Neuronal stem cell (in vitro differentiated cells): ENCODE measurements around the gene MSANTD2. TPM values are rescaled to one million over a fixed set of nuclear protein-coding genes. Genes with fewer than 3 reads are reported as not detected.

Experiments used
- DNase-seq: peaks from one replicate; pipeline ENCODE4 v3.0.0-alpha.2; 2013; ENCODE audit warnings: low spot score
- H2AFZ ChIP-seq: one replicate; pipeline ENCODE4 v1.6.1; 2013; ENCODE audit warnings: mild to moderate bottlenecking, low read length, inconsistent platforms
- H2AK5ac ChIP-seq: 2 replicates; pipeline ENCODE4 v1.6.1; 2013; ENCODE audit warnings: low read depth, mild to moderate bottlenecking, inconsistent platforms, low read length, moderate library complexity, mixed read lengths
- H2BK120ac ChIP-seq: 2 replicates; pipeline ENCODE4 v1.6.1; 2013; ENCODE audit warnings: low read depth, mild to moderate bottlenecking, inconsistent platforms, low read length, moderate library complexity, mixed read lengths
- H2BK12ac ChIP-seq: one replicate; pipeline ENCODE4 v1.6.1; 2013; ENCODE audit warnings: low read length, inconsistent platforms
- H2BK15ac ChIP-seq: 2 replicates; pipeline ENCODE4 v1.6.1; 2013; ENCODE audit warnings: mild to moderate bottlenecking, low read length, inconsistent platforms, mixed read lengths
- H2BK5ac ChIP-seq: one replicate; pipeline ENCODE4 v1.6.1; 2013; ENCODE audit warnings: inconsistent platforms, mild to moderate bottlenecking, low read length, moderate library complexity
- H3K14ac ChIP-seq: one replicate; pipeline ENCODE4 v1.6.1; 2013; ENCODE audit warnings: low read length, inconsistent platforms
- H3K18ac ChIP-seq: 2 replicates; pipeline ENCODE4 v1.6.1; 2013; ENCODE audit warnings: low read length, inconsistent platforms
- H3K23ac ChIP-seq: 2 replicates; pipeline ENCODE4 v1.6.1; 2013; ENCODE audit warnings: low read depth, mild to moderate bottlenecking, mixed read lengths, low read length, inconsistent platforms; ENCODE audit not compliant: poor library complexity
- H3K27ac ChIP-seq: replicated peaks from 3 replicates; pipeline ENCODE4 v1.5.1; 2013; ENCODE audit warnings: low read length, inconsistent platforms
- H3K27me3 ChIP-seq, 3 experiments: 2 replicates each; pipeline ENCODE4 v1.6.1; 2013; ENCODE audit warnings: low read length in 3 of 3, mild to moderate bottlenecking in 2 of 3, inconsistent platforms in 1 of 3, low read depth in 1 of 3, mixed read lengths in 1 of 3, moderate library complexity in 1 of 3; ENCODE audit not compliant: control insufficient read depth in 3 of 3, insufficient read depth in 3 of 3
- H3K36me3 ChIP-seq, 2 donors: replicated peaks in 1 of 2; 2 replicates each; pipeline ENCODE4 v1.6.1; 2013; ENCODE audit warnings: low read length in 2 of 2; ENCODE audit not compliant: control insufficient read depth in 2 of 2, insufficient read depth in 2 of 2
- H3K4ac ChIP-seq: 2 replicates; pipeline ENCODE4 v1.6.1; 2013; ENCODE audit warnings: inconsistent platforms, mild to moderate bottlenecking, low read length, moderate library complexity
- H3K4me1 ChIP-seq, 2 donors: 1 replicate in 1 of 2; 2 replicates in 1 of 2; pipeline ENCODE4 v1.6.1; 2013; ENCODE audit warnings: low read length in 2 of 2, low read depth in 1 of 2; ENCODE audit not compliant: control insufficient read depth in 2 of 2, insufficient read depth in 1 of 2
- H3K4me2 ChIP-seq: one replicate; pipeline ENCODE4 v1.6.1; 2013; ENCODE audit warnings: mild to moderate bottlenecking, low read length, inconsistent platforms; ENCODE audit not compliant: insufficient read depth, poor library complexity, severe bottlenecking
- H3K4me3 ChIP-seq, 2 donors: 2 replicates each; pipeline ENCODE4 v1.5.1; 2013; ENCODE audit warnings: low read length in 2 of 2, mild to moderate bottlenecking in 2 of 2, inconsistent platforms in 1 of 2, moderate library complexity in 1 of 2
- H3K79me1 ChIP-seq: one replicate; pipeline ENCODE4 v1.6.1; 2013; ENCODE audit warnings: low read depth, mild to moderate bottlenecking, inconsistent platforms, low read length, moderate library complexity
- H3K9ac ChIP-seq: one replicate; pipeline ENCODE4 v1.6.1; 2013; ENCODE audit warnings: mild to moderate bottlenecking, low read depth, low read length, inconsistent platforms; ENCODE audit not compliant: poor library complexity
- H3K9me3 ChIP-seq, 2 donors: replicated peaks in 1 of 2; 2 replicates each; pipeline versions ENCODE3 to v1.6.1; 2013; ENCODE audit warnings: low read length in 2 of 2, mild to moderate bottlenecking in 2 of 2, inconsistent platforms in 1 of 2, low read depth in 1 of 2, mixed read lengths in 1 of 2, moderate library complexity in 1 of 2; ENCODE audit not compliant: control insufficient read depth in 2 of 2, insufficient read depth in 1 of 2
- H4K8ac ChIP-seq: one replicate; pipeline ENCODE4 v1.6.1; 2013; ENCODE audit warnings: low read depth, mild to moderate bottlenecking, inconsistent platforms, low read length, moderate library complexity
- H4K91ac ChIP-seq: one replicate; pipeline ENCODE4 v1.6.1; 2013; ENCODE audit warnings: low read length, low read depth, mild to moderate bottlenecking, inconsistent platforms; ENCODE audit not compliant: poor library complexity
- WGBS, 2 donors: extraction: QIAGEN DNeasy Blood & Tissue Kit; methylation state at CpG; one replicate each; pipeline ENCODE4 v1.1.7; 2013; ENCODE audit warnings: missing lambda C conversion rate in 2 of 2, mixed read lengths in 1 of 2; ENCODE audit not compliant: insufficient read length in 2 of 2, insufficient replicate concordance in 1 of 2; ENCODE audit errors: extremely low coverage in 2 of 2; 5-methylcytosine and 5-hydroxymethylcytosine counted together
- polyA plus RNA-seq, 2 experiments: library from polyadenylated mRNA; stranded (reverse); fragments of 200-250 nt; gene quantifications; one replicate each; pipeline ENCODE4 v1.2.3, GENCODE V29; 2013

The MSANTD2 gene
- 14.2 TPM for polyA plus RNA-seq (2013, experiment 1 of 2)
- polyA plus RNA-seq (2013, experiment 2 of 2), result 14.6 TPM

DNA sequence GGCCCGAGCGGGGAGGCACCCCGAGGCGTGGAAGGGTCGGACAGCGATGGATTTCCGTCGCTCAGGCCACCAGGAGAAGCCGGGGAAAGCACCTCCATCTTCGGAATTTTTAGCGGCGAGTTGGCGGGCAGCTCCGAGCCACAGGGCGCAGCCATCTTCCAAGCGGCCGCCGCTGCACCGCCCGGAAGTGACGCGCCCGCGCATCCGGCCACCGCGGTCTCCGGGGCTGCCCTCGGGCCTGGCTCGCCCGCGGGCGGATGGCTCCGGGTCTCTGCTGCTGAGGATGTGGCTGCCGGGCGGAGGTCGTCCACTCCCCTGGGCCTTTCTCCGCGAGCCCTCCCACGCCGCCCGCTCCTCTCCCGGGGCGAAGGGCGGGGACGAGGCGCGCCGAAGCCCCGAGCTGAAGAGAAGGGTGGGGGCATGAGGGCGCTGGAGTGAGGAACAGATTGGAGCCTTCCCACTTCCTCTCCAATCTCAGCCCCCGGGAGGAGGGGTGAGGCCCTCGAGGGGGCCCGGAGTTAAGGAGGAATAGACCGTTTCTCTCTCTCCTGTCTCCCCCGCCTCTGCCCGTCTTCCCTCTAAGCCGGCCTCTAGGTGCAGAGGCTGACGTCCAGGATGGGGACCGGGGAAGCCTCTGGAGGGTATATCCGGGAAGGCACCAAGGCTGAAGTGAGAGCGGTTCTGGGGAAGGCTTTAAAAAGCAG is at the start of gene MSANTD2:
Gene MSANTD2, minus strand, starts transcription at position 181 of the 704 bp plus-strand sequence. Its CDS starts 26 bp downstream, at position 155.
- Histone ChIP-seq H3K4me2 (peak within 1 kb of the TSS; percentile 55), H2BK120ac (peak within 1 kb of the TSS; percentile 100)
- no CpG with 5 or more reads among the region's 62 CpGs for WGBS, 2 donors

DNA sequence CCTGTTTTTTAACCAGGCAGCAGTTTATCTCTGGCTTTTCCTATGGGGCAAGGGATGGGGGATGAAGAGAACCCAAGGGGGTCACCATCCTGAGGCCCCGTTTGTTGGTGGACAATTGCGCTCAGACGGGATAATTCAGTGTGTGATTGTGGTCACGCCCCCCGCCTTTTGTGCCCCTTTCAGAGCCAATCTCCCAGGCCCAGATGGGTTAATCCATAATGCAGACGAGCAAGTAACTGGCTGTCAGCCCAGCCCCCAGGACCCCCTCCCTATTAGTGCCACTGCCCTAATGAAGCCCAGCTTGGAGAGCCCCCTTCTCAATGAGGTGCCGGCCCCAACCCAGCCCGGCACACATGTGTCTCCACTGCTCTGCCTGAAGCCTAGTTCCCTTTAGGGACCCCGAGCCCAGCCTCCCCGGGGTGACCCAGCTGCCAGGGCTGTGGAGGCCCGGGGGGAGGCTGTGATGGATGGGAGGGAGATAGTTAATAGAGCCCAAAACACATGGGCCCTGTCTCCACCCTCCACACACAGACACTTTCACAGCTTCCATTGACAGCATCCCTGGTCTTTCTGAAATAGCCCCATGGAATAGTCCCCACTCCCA is 46.0 kb upstream of the MSANTD2 start:
- Histone ChIP-seq H3K14ac (no peak overlapping the region), H2BK5ac (no peak overlapping the region), H4K91ac (no peak overlapping the region), H2AFZ (no peak overlapping the region), H4K8ac (no peak overlapping the region), H3K27me3 (peaks cover 2 to 97% (median 22%) of the 10 kb centered on the region in 3 experiments), H3K36me3 (no peaks in the 10 kb centered on the region), H3K79me1 (no peaks in the 10 kb centered on the region), H3K4me1 (peaks cover 9 to 46% of the 10 kb centered on the region in 2 donors), H3K9ac (no peak overlapping the region), H3K23ac (no peak overlapping the region), H3K9me3 (peaks cover 0 to 7% of the 10 kb centered on the region in 2 donors), H2BK12ac (no peak overlapping the region), H3K4me2 (peak overlapping the region; percentile 35), H3K18ac (no peak overlapping the region), H3K27ac (no peak overlapping the region), H3K4ac (no peak overlapping the region), H2BK120ac (no peak overlapping the region), H3K4me3 (no peak overlapping the region), H2AK5ac (peak overlapping the region; percentile 76), H2BK15ac (no peak overlapping the region)
- no peak for DNase-seq
- no CpG with 5 or more reads among the region's 11 CpGs for WGBS, 2 donors

More for the DNA sequence above, at the start of gene MSANTD2:
- Histone ChIP-seq H3K36me3 (peaks cover 2 to 31% of the 10 kb centered on the region in 2 donors), H3K27me3 (no peaks in the 10 kb centered on the region), H4K8ac (peak within 1 kb of the TSS; percentile 95), H2BK12ac (peak within 1 kb of the TSS; percentile 79), H3K79me1 (peaks cover 5% of the 10 kb centered on the region), H3K4me3 (peak within 1 kb of the TSS; percentile 52 to 98), H4K91ac (no peak within 1 kb of the TSS), H3K9me3 (peaks cover 0 to under 1% of the 10 kb centered on the region in 2 donors), H3K14ac (peak within 1 kb of the TSS; percentile 98), H3K23ac (peak within 1 kb of the TSS; percentile 98), H2AK5ac (peak within 1 kb of the TSS; percentile 87), H3K4ac (peak within 1 kb of the TSS; percentile 95), H3K9ac (peak within 1 kb of the TSS; percentile 98), H2BK5ac (peak within 1 kb of the TSS; percentile 98), H2BK15ac (peak within 1 kb of the TSS; percentile 68), H3K18ac (peak within 1 kb of the TSS; percentile 100), H3K4me1 (peaks cover 2 to 12% of the 10 kb centered on the region in 2 donors), H3K27ac (peak within 1 kb of the TSS; percentile 99), H2AFZ (peak within 1 kb of the TSS; percentile 99)
- peak; percentile 76 for DNase-seq

DNA sequence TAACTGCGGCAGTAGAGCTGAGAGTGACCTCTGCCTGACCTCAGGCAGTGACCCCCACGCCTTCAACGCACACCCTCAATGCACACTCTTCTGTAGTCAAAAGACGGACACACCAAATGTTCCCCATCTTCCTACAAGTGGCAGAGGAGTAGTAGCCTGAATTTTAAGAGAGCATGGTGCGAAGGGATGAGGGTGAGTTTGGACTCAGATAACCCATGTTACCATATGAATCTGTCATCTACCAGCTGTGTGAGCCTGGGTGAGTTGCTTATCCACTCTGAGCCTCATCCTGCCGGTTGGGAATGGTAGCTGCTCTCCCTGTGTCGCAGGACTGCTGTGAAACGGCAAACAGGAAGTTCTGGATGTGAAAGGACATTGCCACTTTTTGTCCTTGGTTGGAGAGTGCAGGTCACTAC is 44.5 kb upstream of the MSANTD2 start:
- Histone ChIP-seq H3K27ac (no peak overlapping the region), H3K9me3 (peaks cover 0 to 10% of the 10 kb centered on the region in 2 donors), H2BK15ac (no peak overlapping the region), H2AK5ac (peak overlapping the region; percentile 9), H3K36me3 (no peaks in the 10 kb centered on the region), H3K4me3 (no peak overlapping the region), H3K23ac (no peak overlapping the region), H3K4me1 (peaks cover 9 to 52% of the 10 kb centered on the region in 2 donors), H3K9ac (no peak overlapping the region), H2BK120ac (no peak overlapping the region), H2BK12ac (no peak overlapping the region), H2AFZ (no peak overlapping the region), H3K27me3 (peaks cover 7 to 100% (median 32%) of the 10 kb centered on the region in 3 experiments), H3K4me2 (peak overlapping the region; percentile 12), H4K8ac (no peak overlapping the region), H3K4ac (no peak overlapping the region), H3K79me1 (no peaks in the 10 kb centered on the region), H4K91ac (no peak overlapping the region), H2BK5ac (peak overlapping the region; percentile 32), H3K18ac (peak overlapping the region; percentile 68), H3K14ac (peak overlapping the region; percentile 61)
- DNase-seq, result no peak
- WGBS, 2 donors, result no CpG with 5 or more reads among the region's 8 CpGs

DNA sequence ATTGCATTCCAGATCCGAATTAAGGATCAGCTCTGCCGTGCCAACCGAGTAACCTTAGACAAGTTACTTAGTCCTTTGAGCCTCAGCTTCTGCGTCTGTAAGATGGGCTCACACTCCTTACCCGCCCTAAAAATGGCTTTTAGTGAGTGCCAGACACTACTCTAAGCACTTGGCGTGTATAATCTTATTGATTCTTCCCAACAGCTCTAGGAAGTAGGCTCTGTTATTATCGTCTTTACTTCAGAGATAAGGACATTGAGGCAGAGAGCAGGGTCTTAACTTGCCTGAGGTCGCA is 43.4 kb upstream of the MSANTD2 start:
- H3K14ac ChIP-seq, result no peak overlapping the region
- H3K9me3 ChIP-seq, result peaks cover 0 to 7% of the 10 kb centered on the region in 2 donors
- H2BK12ac ChIP-seq, result no peak overlapping the region
- no peak overlapping the region for H3K9ac ChIP-seq
- H3K27ac ChIP-seq, result peak overlapping the region; percentile 55
- no peak overlapping the region for H4K8ac ChIP-seq
- H3K18ac ChIP-seq, result peak overlapping the region; percentile 1
- no peak overlapping the region for H2BK120ac ChIP-seq
- H2AK5ac ChIP-seq, result no peak overlapping the region
- H3K79me1 ChIP-seq, result no peaks in the 10 kb centered on the region
- peak overlapping the region in 1 of 2 donors; percentile 42 for H3K4me3 ChIP-seq
- H3K27me3 ChIP-seq, result peaks cover 7 to 100% (median 43%) of the 10 kb centered on the region in 3 experiments
- H3K36me3 ChIP-seq, result no peaks in the 10 kb centered on the region
- H3K4me1 ChIP-seq, result peaks cover 12 to 52% of the 10 kb centered on the region in 2 donors
- no peak overlapping the region for H2BK15ac ChIP-seq
- peak overlapping the region; percentile 41 for H3K4me2 ChIP-seq
- H3K23ac ChIP-seq, result no peak overlapping the region
- peak overlapping the region; percentile 93 for H2AFZ ChIP-seq
- WGBS, 2 donors, result no CpG with 5 or more reads among the region's 8 CpGs
- H2BK5ac ChIP-seq, result no peak overlapping the region
- no peak overlapping the region for H3K4ac ChIP-seq
- DNase-seq, result no peak
- H4K91ac ChIP-seq, result no peak overlapping the region
